GM21786 (cell line): ENCODE data around the gene JAK2.
"Not testable (repeated sequence)": the region's sequence is repeated elsewhere in the genome, so short reads cannot be mapped to it uniquely, and the experiment has no call there.

Experiments used
- ATAC-seq: cut with Tn5 transposase; IDR thresholded peaks from one replicate; pipeline ENCODE4 v1.9.1; 2021; ENCODE audit not compliant: unreplicated experiment

Gene JAK2

GRCh38 chr9:4980086-4980727, 4.9 kb upstream of the JAK2 start:
- no peak for ATAC-seq

- ATAC-seq: no peak
Measured at GRCh38 chr9:4982721-4983482, 2.2 kb upstream of the JAK2 start.

GRCh38 chr9:4983601-4984165, 1.4 kb upstream of the JAK2 start:
- ATAC-seq: no peak

GRCh38 chr9:4984171-4984620, 876 bp upstream of the JAK2 start:
- peak; percentile 2 for ATAC-seq

- ATAC-seq: peak; percentile 19
Measured at GRCh38 chr9:4985386-4986266, 554 bp downstream of the JAK2 start.

- ATAC-seq: no peak
Measured at GRCh38 chr9:4986296-4986695, 1.2 kb downstream of the JAK2 start.

- ATAC-seq: no peak
Measured at GRCh38 chr9:4986783-4987182, 1.7 kb downstream of the JAK2 start.

GRCh38 chr9:4987961-4988421, 2.9 kb downstream of the JAK2 start:
- no peak for ATAC-seq

GRCh38 chr9:4992872-4993271, 7.8 kb downstream of the JAK2 start:
- no peak for ATAC-seq

GRCh38 chr9:4994166-4994890, 9.3 kb downstream of the JAK2 start:
- no peak for ATAC-seq

GRCh38 chr9:4997196-4997595, 12.1 kb downstream of the JAK2 start:
- ATAC-seq: no peak

GRCh38 chr9:4997631-4998030, 12.6 kb downstream of the JAK2 start:
- no peak for ATAC-seq

- ATAC-seq: no peak
Measured at GRCh38 chr9:5002811-5003210, 17.7 kb downstream of the JAK2 start.

- no peak for ATAC-seq
Measured at GRCh38 chr9:5004481-5004880, 19.4 kb downstream of the JAK2 start.

GRCh38 chr9:5008202-5008601, 23.1 kb downstream of the JAK2 start:
- ATAC-seq: no peak

- ATAC-seq: no peak
Measured at GRCh38 chr9:5013374-5013773, 28.3 kb downstream of the JAK2 start.

GRCh38 chr9:5015934-5016333, 30.9 kb downstream of the JAK2 start:
- ATAC-seq: no peak

GRCh38 chr9:5025416-5025815, 40.3 kb downstream of the JAK2 start:
- ATAC-seq: no peak

- ATAC-seq: not testable (repeated sequence)
Measured at GRCh38 chr9:5031941-5032340, 46.9 kb downstream of the JAK2 start.

GRCh38 chr9:5040730-5041389, 55.8 kb downstream of the JAK2 start:
- ATAC-seq: no peak
